ENCODE measurements around the gene TBX5. TPM values are rescaled to one million over a fixed set of nuclear protein-coding genes. Genes with fewer than 3 reads are reported as not detected.

TBX5 gene
- total and polyA plus RNA-seq, 4 donors, result 0.17 TPM; not detected in 3

DNA sequence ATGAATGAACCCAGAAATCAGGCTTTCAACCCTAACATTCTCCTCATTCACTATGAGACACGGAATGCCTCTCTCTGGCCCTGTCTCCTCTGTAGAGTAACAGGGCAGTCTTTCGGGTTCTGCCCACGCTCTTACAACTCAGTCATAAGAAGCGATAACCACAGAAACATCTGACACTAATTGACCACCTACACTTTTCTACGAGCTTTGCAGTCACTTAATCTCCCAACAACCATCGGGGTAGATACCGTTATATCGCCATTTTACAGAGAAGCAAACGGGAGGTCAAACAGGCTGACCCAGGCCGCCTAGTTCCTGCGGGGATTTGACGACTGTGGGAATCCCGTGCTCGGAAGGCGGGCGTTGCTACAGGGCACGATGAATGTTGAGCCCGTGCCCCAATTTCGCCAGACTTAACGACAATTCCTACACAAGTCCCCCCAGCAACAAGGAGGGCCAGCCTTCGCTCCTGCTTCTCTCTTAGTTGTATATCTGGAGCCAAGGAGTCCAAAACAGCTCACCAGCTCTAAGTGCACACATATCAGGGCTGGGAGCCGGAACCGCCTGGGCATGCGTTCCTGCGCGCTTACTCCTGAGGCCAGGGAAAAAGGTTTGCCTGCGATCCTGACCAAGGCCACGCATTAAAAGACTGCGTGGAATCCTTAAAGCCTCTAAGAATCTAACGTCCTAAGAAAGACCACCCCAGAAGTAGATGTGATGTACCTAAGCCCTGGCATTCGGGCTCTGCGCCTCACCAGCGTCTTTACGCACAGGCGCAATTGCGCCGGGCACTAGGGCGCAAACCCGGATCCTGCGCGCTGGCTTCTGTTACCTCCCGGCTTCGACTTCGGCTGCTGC, 38.7 kb upstream of the TBX5 start:
- under 1% methylated on average over 33 of the region's 44 CpGs for WGBS (ENCODE audit: insufficient coverage)
- no peaks in the 10 kb centered on the region for H3K9me3 ChIP-seq (ENCODE audit: control insufficient read depth, insufficient read depth, low read length)
- no peak overlapping the region for H3K27ac ChIP-seq (ENCODE audit: low read depth, low read length)
- H3K36me3 ChIP-seq (ENCODE audit: control insufficient read depth, insufficient read depth, low read length), result no peaks in the 10 kb centered on the region
- H3K27me3 ChIP-seq (ENCODE audit: control insufficient read depth, insufficient read depth, low read length), result peaks cover 96% of the 10 kb centered on the region
- no peak overlapping the region for H3K4me3 ChIP-seq (ENCODE audit: low read depth, low read length)
- H3K4me1 ChIP-seq (ENCODE audit: control insufficient read depth, insufficient read depth, low read length), result no peaks in the 10 kb centered on the region
- no peak for DNase-seq (ENCODE audit: low read depth in 4 of 6, low spot score in 6 of 6)

DNA sequence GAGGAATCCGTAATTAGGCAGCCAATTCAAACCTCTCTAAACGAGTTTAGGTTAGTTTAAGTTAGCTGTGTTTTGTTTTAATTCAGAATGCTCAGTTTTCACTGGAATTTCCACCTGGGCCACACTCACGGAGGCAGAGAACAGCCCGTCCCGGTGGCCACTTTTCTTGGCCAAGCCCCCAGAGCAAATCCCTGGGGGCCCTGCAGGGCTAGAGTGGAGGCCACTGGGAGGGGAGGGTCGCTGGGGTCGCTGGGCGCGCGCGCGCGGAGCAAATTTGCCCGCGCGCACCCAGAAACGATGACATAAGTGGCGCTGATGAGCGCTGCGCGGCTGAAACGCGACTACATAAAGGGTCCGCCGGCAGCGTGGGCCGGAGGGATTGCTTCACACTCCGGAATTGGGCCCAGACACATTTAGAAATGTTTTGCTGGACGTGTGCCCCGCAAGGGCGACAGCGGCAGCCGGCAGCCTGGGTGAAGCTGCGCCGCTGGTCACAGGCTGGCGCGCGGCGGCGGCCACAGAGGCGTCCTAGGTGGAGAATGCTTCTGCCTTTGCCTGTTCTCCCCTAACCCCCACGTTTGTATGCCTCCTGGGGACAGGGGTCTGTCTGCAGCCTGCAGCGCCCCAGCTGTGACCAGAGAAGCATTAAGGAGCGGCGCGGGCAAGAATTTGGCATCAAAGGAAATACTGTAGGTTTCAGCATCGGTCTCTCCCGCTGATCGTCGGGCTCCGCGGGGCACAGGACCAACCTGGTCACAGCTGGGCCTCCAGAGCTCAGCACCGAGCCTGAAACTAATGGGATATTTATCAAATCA, 37.9 kb upstream of the TBX5 start:
- no peak for DNase-seq (ENCODE audit: low read depth in 4 of 6, low spot score in 6 of 6)
- Histone ChIP-seq H3K27ac (ENCODE audit: low read depth, low read length) (no peak overlapping the region), H3K9me3 (ENCODE audit: control insufficient read depth, insufficient read depth, low read length) (no peaks in the 10 kb centered on the region), H3K4me1 (ENCODE audit: control insufficient read depth, insufficient read depth, low read length) (no peaks in the 10 kb centered on the region), H3K27me3 (ENCODE audit: control insufficient read depth, insufficient read depth, low read length) (peaks cover 98% of the 10 kb centered on the region), H3K36me3 (ENCODE audit: control insufficient read depth, insufficient read depth, low read length) (no peaks in the 10 kb centered on the region), H3K4me3 (ENCODE audit: low read depth, low read length) (no peak overlapping the region)
- under 1% methylated on average over 51 of the region's 53 CpGs for whole genome bisulfite sequencing (ENCODE audit: insufficient coverage)

DNA sequence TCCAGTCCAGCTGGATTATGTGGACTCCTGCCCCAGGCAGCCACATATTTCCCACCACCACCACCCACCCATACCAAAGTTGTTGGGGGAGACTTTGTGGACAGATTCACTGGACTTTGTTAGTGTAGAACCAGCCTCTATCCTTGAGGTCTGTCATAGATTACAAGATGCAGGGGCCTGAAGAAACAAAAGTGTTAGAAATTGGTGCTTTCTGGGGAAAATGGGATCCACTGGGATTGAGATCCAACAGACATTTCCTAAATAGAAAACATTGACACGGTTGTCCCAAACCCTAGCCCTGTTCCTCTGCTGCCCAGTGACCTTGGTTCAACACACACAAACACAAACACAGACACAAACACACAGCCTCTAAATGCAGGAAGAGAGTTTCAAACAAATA, 36.6 kb upstream of the TBX5 start:
- no peak for DNase-seq (ENCODE audit: low read depth in 4 of 6, low spot score in 6 of 6)
- no peaks in the 10 kb centered on the region for H3K9me3 ChIP-seq (ENCODE audit: control insufficient read depth, insufficient read depth, low read length)
- H3K4me3 ChIP-seq (ENCODE audit: low read depth, low read length), result no peak overlapping the region
- H3K27me3 ChIP-seq (ENCODE audit: control insufficient read depth, insufficient read depth, low read length), result peaks cover 99% of the 10 kb centered on the region
- no peaks in the 10 kb centered on the region for H3K4me1 ChIP-seq (ENCODE audit: control insufficient read depth, insufficient read depth, low read length)
- H3K36me3 ChIP-seq (ENCODE audit: control insufficient read depth, insufficient read depth, low read length), result no peaks in the 10 kb centered on the region
- no peak overlapping the region for H3K27ac ChIP-seq (ENCODE audit: low read depth, low read length)
- 0% methylated on average over 1 of the region's 1 CpG for WGBS (ENCODE audit: insufficient coverage)

DNA sequence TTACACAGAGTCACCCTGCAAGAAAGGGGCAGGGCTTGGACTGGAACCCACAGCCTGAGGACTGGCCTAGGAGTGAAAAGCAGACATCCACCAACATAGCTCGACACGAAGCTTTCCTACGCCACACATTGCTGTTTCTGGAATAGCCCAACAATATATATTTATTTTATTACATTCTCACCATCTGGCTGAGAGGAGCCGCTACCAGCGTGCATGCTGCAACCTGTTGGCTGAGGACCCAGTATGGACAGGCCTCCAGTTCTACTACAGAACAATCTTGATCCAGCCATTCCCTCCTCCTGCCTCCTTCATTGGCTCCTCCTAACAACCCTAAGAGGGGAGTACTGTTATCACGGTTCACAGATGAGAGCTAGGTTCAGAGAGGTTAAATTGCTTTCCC, 35.6 kb upstream of the TBX5 start:
- no peaks in the 10 kb centered on the region for H3K4me1 ChIP-seq (ENCODE audit: control insufficient read depth, insufficient read depth, low read length)
- H3K27me3 ChIP-seq (ENCODE audit: control insufficient read depth, insufficient read depth, low read length), result peaks cover 96% of the 10 kb centered on the region
- 0% methylated on average over 3 of the region's 6 CpGs for WGBS (ENCODE audit: insufficient coverage)
- H3K27ac ChIP-seq (ENCODE audit: low read depth, low read length), result no peak overlapping the region
- DNase-seq (ENCODE audit: low read depth in 4 of 6, low spot score in 6 of 6), result no peak
- H3K36me3 ChIP-seq (ENCODE audit: control insufficient read depth, insufficient read depth, low read length), result no peaks in the 10 kb centered on the region
- peaks cover 2% of the 10 kb centered on the region for H3K9me3 ChIP-seq (ENCODE audit: control insufficient read depth, insufficient read depth, low read length)
- no peak overlapping the region for H3K4me3 ChIP-seq (ENCODE audit: low read depth, low read length)

DNA sequence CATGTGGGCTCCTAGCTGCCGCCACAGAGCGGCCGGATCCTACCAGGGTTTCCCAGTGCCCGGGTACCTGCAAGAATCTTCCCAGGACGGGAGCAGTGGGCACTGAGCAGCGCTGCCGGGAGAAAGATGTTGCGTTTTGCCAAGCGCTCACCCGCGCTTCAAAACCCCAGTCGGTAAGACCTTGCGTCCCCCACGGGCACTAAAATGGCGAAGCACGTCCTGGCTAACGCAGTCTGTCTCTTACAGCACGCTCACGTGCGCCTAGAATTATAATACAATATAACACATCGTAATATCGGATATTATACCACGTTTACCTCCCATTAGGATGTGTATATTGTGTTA, 35.1 kb upstream of the TBX5 start:
- Histone ChIP-seq H3K36me3 (ENCODE audit: control insufficient read depth, insufficient read depth, low read length) (no peaks in the 10 kb centered on the region), H3K9me3 (ENCODE audit: control insufficient read depth, insufficient read depth, low read length) (peaks cover 2% of the 10 kb centered on the region), H3K4me3 (ENCODE audit: low read depth, low read length) (no peak overlapping the region), H3K4me1 (ENCODE audit: control insufficient read depth, insufficient read depth, low read length) (no peaks in the 10 kb centered on the region), H3K27me3 (ENCODE audit: control insufficient read depth, insufficient read depth, low read length) (peaks cover 96% of the 10 kb centered on the region), H3K27ac (ENCODE audit: low read depth, low read length) (no peak overlapping the region)
- DNase-seq (ENCODE audit: low read depth in 4 of 6, low spot score in 6 of 6), result no peak
- WGBS (ENCODE audit: insufficient coverage), result 0% methylated on average over 12 of the region's 23 CpGs

DNA sequence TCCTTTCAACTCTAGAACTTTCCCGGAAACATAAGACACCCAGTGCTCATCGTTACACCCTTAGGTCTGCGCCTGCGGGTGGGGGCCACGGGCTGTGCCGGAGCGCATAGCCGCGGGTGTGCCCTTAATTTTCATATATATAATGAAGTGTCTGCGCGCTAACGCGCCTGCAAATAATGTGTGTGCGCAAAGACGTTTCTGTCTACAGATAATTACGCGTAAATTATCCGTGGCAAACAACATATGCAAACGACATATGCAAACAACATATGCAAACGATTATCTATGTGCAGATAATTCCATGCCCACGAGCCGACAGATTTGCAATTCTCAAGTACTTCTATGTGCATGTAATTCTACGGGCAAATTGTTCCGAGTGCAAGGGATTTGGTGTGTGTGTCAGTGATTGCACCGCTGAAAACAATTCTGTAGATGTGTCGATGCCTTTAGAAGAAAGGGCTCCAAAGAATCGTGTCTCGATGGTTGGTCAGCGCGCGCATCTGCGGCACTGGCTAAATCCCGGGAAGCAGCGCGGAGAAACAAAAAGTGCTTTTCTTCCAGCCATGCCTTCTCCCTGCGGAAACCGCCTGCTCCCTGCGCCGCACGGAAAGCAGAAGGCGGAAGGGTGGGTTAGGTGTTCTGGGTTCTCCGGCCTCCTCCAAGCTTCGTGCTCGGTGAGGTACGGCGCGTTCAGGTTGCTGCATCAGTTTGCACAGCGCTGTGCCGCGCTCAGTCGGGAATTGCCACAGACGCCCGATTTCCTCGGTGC, 34.5 kb upstream of the TBX5 start:
- Histone ChIP-seq H3K27me3 (ENCODE audit: control insufficient read depth, insufficient read depth, low read length) (peaks cover 92% of the 10 kb centered on the region), H3K9me3 (ENCODE audit: control insufficient read depth, insufficient read depth, low read length) (peaks cover 2% of the 10 kb centered on the region), H3K4me1 (ENCODE audit: control insufficient read depth, insufficient read depth, low read length) (no peaks in the 10 kb centered on the region), H3K27ac (ENCODE audit: low read depth, low read length) (no peak overlapping the region), H3K36me3 (ENCODE audit: control insufficient read depth, insufficient read depth, low read length) (no peaks in the 10 kb centered on the region), H3K4me3 (ENCODE audit: low read depth, low read length) (no peak overlapping the region)
- peak in 2 of 6 donors; percentile 15 to 31 for DNase-seq (ENCODE audit: low read depth in 4 of 6, low spot score in 6 of 6)
- WGBS (ENCODE audit: insufficient coverage), result under 1% methylated on average over 35 of the region's 54 CpGs

DNA sequence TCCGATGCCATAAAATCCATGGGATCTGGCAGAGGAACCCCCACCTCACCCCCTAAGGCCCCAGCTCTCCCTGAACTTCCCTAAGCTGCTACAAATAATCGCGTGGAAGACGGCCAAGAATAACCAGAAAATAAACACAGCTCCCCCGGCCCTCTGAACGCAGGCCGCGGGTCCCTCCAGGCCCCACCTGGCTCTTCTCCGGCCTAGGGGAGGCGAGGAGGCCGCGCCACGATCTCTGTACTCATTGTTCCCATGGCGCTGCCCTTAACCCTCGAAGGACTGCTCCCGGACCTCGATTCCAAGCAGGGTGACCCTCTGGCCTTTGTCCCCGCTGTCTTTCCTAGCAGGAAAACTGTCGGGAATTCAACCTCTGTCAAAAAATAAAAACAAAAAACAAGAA, 33.9 kb upstream of the TBX5 start:
- WGBS (ENCODE audit: insufficient coverage), result under 1% methylated on average over 19 of the region's 19 CpGs

DNA sequence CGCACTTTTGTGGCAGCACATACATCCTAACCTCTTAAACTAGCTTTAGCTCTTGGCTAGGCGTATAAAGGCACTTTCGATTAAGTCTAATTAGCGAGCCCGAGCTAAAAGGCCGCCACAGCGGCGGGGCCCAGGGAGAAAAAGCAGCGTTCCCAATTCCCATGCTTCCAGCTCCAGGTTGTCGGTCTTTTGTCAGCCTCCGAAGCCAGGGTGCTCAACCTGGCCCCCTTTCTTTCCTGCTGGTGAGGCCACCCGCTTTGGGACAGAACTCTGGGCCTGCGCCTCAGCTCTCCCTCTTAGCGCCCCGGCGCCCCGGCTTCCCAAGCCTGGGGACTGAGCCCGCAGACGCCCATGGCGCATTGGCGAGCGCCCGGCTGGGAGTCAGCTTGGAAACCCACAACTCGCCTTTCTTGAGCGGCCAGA, 33.3 kb upstream of the TBX5 start:
- peaks cover 2% of the 10 kb centered on the region for H3K9me3 ChIP-seq (ENCODE audit: control insufficient read depth, insufficient read depth, low read length)
- H3K27ac ChIP-seq (ENCODE audit: low read depth, low read length), result no peak overlapping the region
- no peak for DNase-seq (ENCODE audit: low read depth in 4 of 6, low spot score in 6 of 6)
- H3K36me3 ChIP-seq (ENCODE audit: control insufficient read depth, insufficient read depth, low read length), result no peaks in the 10 kb centered on the region
- H3K4me1 ChIP-seq (ENCODE audit: control insufficient read depth, insufficient read depth, low read length), result no peaks in the 10 kb centered on the region
- H3K27me3 ChIP-seq (ENCODE audit: control insufficient read depth, insufficient read depth, low read length), result peaks cover 86% of the 10 kb centered on the region
- no peak overlapping the region for H3K4me3 ChIP-seq (ENCODE audit: low read depth, low read length)
- under 1% methylated on average over 19 of the region's 25 CpGs for WGBS (ENCODE audit: insufficient coverage)

More for the DNA sequence above, 33.9 kb upstream of the TBX5 start:
- peaks cover 91% of the 10 kb centered on the region for H3K27me3 ChIP-seq (ENCODE audit: control insufficient read depth, insufficient read depth, low read length)
- no peaks in the 10 kb centered on the region for H3K4me1 ChIP-seq (ENCODE audit: control insufficient read depth, insufficient read depth, low read length)
- H3K27ac ChIP-seq (ENCODE audit: low read depth, low read length), result no peak overlapping the region
- peaks cover 2% of the 10 kb centered on the region for H3K9me3 ChIP-seq (ENCODE audit: control insufficient read depth, insufficient read depth, low read length)
- no peak for DNase-seq (ENCODE audit: low read depth in 4 of 6, low spot score in 6 of 6)
- no peaks in the 10 kb centered on the region for H3K36me3 ChIP-seq (ENCODE audit: control insufficient read depth, insufficient read depth, low read length)
- no peak overlapping the region for H3K4me3 ChIP-seq (ENCODE audit: low read depth, low read length)

DNA sequence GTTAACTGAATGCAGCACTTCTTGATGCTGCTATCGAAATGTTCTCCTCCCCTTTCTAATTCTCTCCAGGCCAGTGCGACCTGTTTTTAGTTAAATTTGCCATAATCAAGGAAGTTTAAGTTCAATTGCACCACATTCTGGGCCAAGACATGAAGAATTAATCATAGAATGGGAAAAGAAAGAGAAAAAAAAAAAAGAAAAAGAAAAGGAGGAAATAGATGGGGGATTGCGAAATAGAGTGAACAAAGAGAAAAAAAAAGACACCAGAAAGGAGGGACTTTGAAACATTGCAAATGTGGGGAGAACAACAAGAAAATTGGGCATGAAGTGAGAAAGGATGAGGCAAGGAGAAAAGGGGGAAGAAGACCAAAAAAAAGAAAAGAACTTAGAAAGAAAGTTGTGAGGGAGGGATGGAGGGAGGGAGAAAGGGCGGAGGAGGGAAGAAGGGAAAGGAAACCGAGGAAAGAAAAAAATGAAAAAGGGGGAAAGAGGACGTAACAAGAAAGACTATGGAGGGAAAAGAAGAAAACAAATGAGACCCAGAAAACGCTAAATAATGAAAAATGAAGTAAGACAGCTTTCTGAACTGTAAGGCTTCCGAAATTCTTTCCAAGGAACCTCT, 32.8 kb upstream of the TBX5 start:
- 3% methylated on average over 5 of the region's 8 CpGs for WGBS (ENCODE audit: insufficient coverage)
- no peak for DNase-seq (ENCODE audit: low read depth in 4 of 6, low spot score in 6 of 6)
- Histone ChIP-seq H3K4me1 (ENCODE audit: control insufficient read depth, insufficient read depth, low read length) (no peaks in the 10 kb centered on the region), H3K4me3 (ENCODE audit: low read depth, low read length) (no peak overlapping the region), H3K27ac (ENCODE audit: low read depth, low read length) (no peak overlapping the region), H3K9me3 (ENCODE audit: control insufficient read depth, insufficient read depth, low read length) (peaks cover 2% of the 10 kb centered on the region), H3K27me3 (ENCODE audit: control insufficient read depth, insufficient read depth, low read length) (peaks cover 80% of the 10 kb centered on the region), H3K36me3 (ENCODE audit: control insufficient read depth, insufficient read depth, low read length) (no peaks in the 10 kb centered on the region)
